22Rv1 (cell line): Measurements from ENCODE around the gene PLCXD1.

Experiments
- ZFX ChIP-seq: fragments of 450-650 bp; IDR thresholded peaks from 2 replicates; pipeline ENCODE4 v1.6.1; 2017; ENCODE audit warnings: antibody characterized with exemption, borderline replicate concordance
- TF ChIP-seq, protein P1 (sequence below): fragments of 450-650 bp; IDR thresholded peaks from 2 replicates; pipeline ENCODE4 v1.5.1; 2017; ENCODE audit warnings: mild to moderate bottlenecking

DNA sequence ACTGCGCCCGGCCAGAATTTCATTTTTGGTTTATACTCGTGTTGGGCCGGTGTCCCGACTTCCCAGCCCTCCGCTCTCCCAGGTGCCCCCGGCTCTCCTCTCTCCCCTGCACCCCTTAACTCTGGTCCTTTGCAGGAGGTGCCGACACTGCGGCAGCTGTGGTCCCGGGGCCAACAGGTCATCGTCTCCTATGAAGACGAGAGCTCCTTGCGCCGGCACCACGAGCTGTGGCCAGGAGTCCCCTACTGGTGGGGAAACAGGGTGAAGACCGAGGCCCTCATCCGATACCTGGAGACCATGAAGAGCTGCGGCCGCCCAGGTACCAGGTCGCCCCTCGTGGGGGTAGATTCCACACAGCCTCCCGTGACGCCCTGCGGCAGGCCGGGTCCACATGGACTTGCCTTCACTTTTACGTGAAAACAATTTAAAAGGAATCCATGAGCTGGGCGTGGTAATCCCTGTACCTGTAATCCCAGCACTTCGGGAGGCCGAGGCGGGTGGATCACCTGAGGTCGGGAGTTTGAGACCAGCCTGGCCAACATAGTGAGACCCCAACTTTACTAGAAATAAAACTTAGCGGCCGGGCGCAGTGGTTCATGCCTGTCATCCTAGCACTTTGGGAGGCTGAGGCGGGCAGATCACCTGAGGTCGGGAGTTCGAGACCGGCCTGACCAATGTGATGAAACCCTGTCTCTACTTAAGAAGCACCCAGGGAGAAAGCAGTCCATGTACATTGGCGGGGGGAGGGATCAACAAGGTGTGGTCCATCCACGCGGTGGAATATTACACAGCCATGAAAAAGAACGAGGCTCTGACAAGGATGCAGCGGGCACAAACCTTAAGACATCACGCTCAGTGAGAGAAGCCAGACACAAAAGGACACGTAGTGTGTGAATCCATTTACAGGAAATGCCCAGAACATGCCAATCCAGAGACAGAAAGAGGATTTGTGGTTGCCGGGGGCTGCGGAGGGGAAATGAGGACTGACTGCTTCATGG, 12.0 kb downstream of the PLCXD1 start:
- TF ChIP-seq, protein P1, sequence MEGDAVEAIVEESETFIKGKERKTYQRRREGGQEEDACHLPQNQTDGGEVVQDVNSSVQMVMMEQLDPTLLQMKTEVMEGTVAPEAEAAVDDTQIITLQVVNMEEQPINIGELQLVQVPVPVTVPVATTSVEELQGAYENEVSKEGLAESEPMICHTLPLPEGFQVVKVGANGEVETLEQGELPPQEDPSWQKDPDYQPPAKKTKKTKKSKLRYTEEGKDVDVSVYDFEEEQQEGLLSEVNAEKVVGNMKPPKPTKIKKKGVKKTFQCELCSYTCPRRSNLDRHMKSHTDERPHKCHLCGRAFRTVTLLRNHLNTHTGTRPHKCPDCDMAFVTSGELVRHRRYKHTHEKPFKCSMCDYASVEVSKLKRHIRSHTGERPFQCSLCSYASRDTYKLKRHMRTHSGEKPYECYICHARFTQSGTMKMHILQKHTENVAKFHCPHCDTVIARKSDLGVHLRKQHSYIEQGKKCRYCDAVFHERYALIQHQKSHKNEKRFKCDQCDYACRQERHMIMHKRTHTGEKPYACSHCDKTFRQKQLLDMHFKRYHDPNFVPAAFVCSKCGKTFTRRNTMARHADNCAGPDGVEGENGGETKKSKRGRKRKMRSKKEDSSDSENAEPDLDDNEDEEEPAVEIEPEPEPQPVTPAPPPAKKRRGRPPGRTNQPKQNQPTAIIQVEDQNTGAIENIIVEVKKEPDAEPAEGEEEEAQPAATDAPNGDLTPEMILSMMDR, result no peak
- no peak for TF ChIP-seq ZFX
